Ovary (tissue), 9 donors: ENCODE data around the gene SCYGR4. TPM values are rescaled to one million over a fixed set of nuclear protein-coding genes. Genes with fewer than 3 reads are reported as not detected.

Experiments used
- DNase-seq, 5 donors: peaks; one replicate each; pipeline ENCODE4 v3.0.0-alpha.2; 2019 to 2020
- H3K27ac ChIP-seq, 2 donors: fragments of 200-600 bp; one replicate each; pipeline versions ENCODE4 v1.5.1 to v1.8.0; 2019 to 2022
- H3K27me3 ChIP-seq: fragments of 200-600 bp; one replicate; pipeline ENCODE4 v1.8.0; 2022
- H3K36me3 ChIP-seq: fragments of 200-600 bp; sonication (generic); one replicate; pipeline ENCODE4 v1.5.1; 2019
- H3K4me1 ChIP-seq: one replicate; pipeline ENCODE4 v1.8.1; 2013; ENCODE audit warnings: mild to moderate bottlenecking, moderate library complexity; ENCODE audit not compliant: insufficient read depth
- H3K4me3 ChIP-seq: fragments of 200-600 bp; sonication (generic); one replicate; pipeline ENCODE4 v1.5.1; 2017
- H3K9me3 ChIP-seq, 2 donors: fragments of 200-600 bp in 1 of 2; sonication (generic) in 1 of 2; one replicate each; pipeline versions ENCODE4 v1.5.1 to v1.8.1; 2013 to 2019; ENCODE audit warnings: mild to moderate bottlenecking in 1 of 2, moderate library complexity in 1 of 2
- EP300 ChIP-seq: sonication (generic); formaldehyde crosslinking; IDR thresholded peaks from one replicate; pipeline ENCODE4 v1.6.1; 2017; ENCODE audit warnings: antibody characterized with exemption
- POLR2A ChIP-seq: fragments of 450-650 bp; IDR thresholded peaks from one replicate; pipeline ENCODE4 v1.6.1; 2017; ENCODE audit warnings: antibody characterized with exemption, mild to moderate bottlenecking, moderate library complexity
- WGBS, 3 donors: extraction: QIAGEN DNeasy Blood & Tissue Kit in 1 of 3; methylation state at CpG; one replicate each; pipeline versions ENCODE4 v1.1.5 to v1.1.7; 2013 to 2017; 5-methylcytosine and 5-hydroxymethylcytosine counted together
- intact Hi-C, 4 donors: fragments of 100-400 bp; cut with DNase I; formaldehyde crosslinking; loops; one replicate each; pipeline versions ENCODE4 v1.11.0 to v1.15.1; 2022 to 2023
- polyA plus RNA-seq, 2 donors: library from polyadenylated mRNA; stranded (reverse); fragments of 200-250 nt in 1 of 2; fragments of 350-450 nt in 1 of 2; fragmentation: Illumina TruSeq in 1 of 2; extraction: RNeasy Lipid Tissue Mini Kit (QIAGEN cat#74804) in 1 of 2; gene quantifications; one replicate each; pipeline ENCODE4 v1.2.3, GENCODE V29; 2013 to 2014
- total RNA-seq, 7 donors: library from RNA; depleted of rRNA in 2 of 7; stranded (reverse); fragments of >200 nt in 2 of 7; fragmentation: NEBNext Ultra II Directional in 3 of 7; extraction: Animal tissue kit (Norgen Biotek cat#: 25700) in 3 of 7; gene quantifications; one replicate each; pipeline versions ENCODE4 v1.1.0 to v1.2.4, GENCODE V29; 2016 to 2023
- TF ChIP-seq, protein P1 (sequence below), 3 donors: fragments of 450-650 bp in 2 of 3; fragments of 200-600 bp in 1 of 3; IDR thresholded peaks; one replicate each; pipeline versions ENCODE4 v1.5.1 to v1.8.0; 2016 to 2022; ENCODE audit warnings: antibody characterized with exemption in 3 of 3, mild to moderate bottlenecking in 1 of 3
- donor health status: DM: no; HTN: no; CAD: no; lungs with moderate emphysema.
- donor health status: DM: no; HTN: no; CAD: no.
- donor health status: Bipolar disorder and iron deficiency.
- donor health status: DM: yes; HTN: yes; CAD: no.
- donor health status: DM: no; HTN: no; CAD: no.
- donor health status: DM: yes; HTN: yes; CAD: no.

The SCYGR4 gene
- total and polyA plus RNA-seq, 9 donors: not detected

DNA sequence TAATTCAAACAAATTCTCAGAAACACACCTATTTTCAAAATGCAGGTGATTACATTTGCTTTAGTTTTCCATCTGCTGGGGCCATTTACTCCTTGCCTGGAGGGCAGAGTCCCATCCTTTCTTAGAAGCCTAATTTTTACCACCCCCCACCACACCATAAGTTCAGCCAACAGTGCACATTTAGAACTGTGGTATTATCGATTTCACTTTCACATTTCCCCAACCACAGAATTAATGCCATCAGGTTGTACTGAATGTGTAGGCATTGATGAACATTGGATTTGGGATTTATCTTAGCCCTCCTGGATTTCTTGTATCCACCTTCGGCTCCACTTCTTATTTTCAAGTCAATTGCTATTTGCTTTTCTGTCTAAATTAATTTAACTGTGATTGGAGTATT lies 7.2 kb upstream of the SCYGR4 start:
- Histone ChIP-seq H3K4me1 (no peaks in the 10 kb centered on the region), H3K27me3 (no peaks in the 10 kb centered on the region), H3K4me3 (no peak overlapping the region), H3K9me3 (no peaks in the 10 kb centered on the region), H3K36me3 (no peaks in the 10 kb centered on the region), H3K27ac (no peak overlapping the region)
- WGBS, 3 donors: 85 to 91% (median 86%) methylated on average over 2 of the region's 2 CpGs
- no peak for TF ChIP-seq POLR2A
- TF ChIP-seq, protein P1, sequence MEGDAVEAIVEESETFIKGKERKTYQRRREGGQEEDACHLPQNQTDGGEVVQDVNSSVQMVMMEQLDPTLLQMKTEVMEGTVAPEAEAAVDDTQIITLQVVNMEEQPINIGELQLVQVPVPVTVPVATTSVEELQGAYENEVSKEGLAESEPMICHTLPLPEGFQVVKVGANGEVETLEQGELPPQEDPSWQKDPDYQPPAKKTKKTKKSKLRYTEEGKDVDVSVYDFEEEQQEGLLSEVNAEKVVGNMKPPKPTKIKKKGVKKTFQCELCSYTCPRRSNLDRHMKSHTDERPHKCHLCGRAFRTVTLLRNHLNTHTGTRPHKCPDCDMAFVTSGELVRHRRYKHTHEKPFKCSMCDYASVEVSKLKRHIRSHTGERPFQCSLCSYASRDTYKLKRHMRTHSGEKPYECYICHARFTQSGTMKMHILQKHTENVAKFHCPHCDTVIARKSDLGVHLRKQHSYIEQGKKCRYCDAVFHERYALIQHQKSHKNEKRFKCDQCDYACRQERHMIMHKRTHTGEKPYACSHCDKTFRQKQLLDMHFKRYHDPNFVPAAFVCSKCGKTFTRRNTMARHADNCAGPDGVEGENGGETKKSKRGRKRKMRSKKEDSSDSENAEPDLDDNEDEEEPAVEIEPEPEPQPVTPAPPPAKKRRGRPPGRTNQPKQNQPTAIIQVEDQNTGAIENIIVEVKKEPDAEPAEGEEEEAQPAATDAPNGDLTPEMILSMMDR (IDR thresholded peaks at IDR 0.05): no peak
- no peak for TF ChIP-seq EP300
- intact Hi-C loops: no loop called here
- no peak for DNase-seq

DNA sequence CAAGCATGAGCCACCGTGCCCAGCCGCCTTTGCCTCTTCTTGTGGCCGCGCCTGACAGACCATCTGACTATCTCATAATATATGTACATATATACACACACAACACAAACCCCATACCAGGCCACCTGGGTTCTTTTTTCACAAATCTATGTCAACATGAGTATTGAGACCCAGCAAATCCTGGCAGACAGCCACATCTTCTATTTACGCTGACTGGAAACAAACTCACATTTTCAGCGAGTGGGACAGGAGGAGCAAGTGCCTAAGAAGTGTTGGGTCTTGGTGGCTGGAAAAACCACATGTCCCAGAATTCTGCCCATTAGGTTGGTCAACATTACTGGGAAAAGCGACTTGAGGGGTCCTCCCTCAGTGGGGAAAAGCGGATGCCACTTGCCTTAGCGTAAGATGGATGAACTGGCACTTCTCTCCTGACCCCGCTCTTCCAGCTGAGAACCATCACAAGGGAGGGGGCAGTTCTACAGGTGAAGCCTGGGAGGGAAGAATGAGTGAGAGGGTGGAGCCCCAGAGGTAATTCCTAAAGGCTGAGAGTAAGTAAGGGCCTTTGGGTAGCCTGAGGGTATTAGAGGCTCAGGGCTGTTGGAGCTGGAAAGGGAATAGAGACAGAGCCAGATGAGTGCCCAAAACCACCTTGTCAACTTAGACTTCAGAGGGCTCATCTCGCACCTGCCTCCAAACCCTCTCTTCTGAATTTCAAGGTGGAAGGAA lies 4.6 kb upstream of the SCYGR4 start:
- Histone ChIP-seq H3K9me3 (no peaks in the 10 kb centered on the region), H3K27ac (no peak overlapping the region), H3K4me3 (no peak overlapping the region), H3K36me3 (no peaks in the 10 kb centered on the region), H3K4me1 (peaks cover 5% of the 10 kb centered on the region), H3K27me3 (no peaks in the 10 kb centered on the region)
- DNase-seq: no peak
- 84 to 91% (median 88%) methylated on average over 11 of the region's 11 CpGs for WGBS, 3 donors
- no peak for TF ChIP-seq EP300
- TF ChIP-seq POLR2A: no peak
- TF ChIP-seq, protein P1 (IDR thresholded peaks at IDR 0.05): no peak
- intact Hi-C loops: no loop called here

DNA sequence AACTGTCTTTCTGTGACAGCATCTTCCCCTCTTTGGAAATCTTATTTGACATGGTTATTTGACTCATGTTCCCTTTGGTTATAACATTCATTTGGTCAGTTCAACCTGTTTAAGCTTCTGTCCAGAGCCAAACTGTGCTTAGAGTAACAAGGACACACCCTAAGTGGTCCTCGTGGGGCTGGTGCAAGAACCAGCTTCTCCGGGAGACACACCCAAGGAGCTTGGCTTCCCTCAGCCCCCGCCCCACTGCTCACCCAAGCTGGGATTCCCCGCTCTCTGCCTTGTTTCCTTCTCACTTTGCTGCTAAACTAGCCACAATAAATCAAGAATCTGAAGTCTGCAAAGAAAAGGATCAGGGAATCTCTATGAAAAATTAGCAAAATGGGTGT lies 4.0 kb upstream of the SCYGR4 start:
- Histone ChIP-seq H3K36me3 (no peaks in the 10 kb centered on the region), H3K4me3 (no peak overlapping the region), H3K27ac (no peak overlapping the region), H3K9me3 (no peaks in the 10 kb centered on the region), H3K4me1 (peaks cover 5% of the 10 kb centered on the region), H3K27me3 (no peaks in the 10 kb centered on the region)
- intact Hi-C loops: no loop called here
- no peak for DNase-seq
- WGBS, 3 donors: 75 to 89% (median 87%) methylated on average over 4 of the region's 4 CpGs
- TF ChIP-seq EP300 (no peak), POLR2A (no peak)
- TF ChIP-seq, protein P1 (IDR thresholded peaks at IDR 0.05): no peak

DNA sequence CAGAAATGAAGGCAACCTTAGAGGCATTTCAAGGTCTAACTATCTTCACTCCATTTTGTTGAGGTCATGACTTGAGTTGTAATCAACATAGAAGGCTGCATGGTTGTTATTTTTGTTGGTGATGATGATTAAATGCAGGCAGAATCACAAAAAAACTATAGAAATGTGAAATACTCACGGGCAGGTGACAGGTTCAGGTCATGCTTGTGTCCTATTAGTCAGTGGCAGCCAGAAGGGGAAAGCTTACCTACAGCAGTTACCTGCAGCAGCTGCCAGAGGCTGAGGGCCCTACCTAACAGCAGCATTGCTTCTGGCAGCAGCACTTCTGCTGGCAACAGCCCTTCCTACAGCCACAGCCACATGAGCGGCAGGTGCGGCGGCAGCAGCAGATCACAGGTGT lies 3.1 kb upstream of the SCYGR4 start:
- TF ChIP-seq, protein P1 (IDR thresholded peaks at IDR 0.05): no peak
- TF ChIP-seq EP300 (no peak), POLR2A (no peak)
- 88 to 94% (median 93%) methylated on average over 2 to 4 of the region's 4 CpGs for WGBS, 3 donors
- Histone ChIP-seq H3K9me3 (no peaks in the 10 kb centered on the region), H3K4me1 (peaks cover 5% of the 10 kb centered on the region), H3K36me3 (no peaks in the 10 kb centered on the region), H3K27ac (no peak overlapping the region), H3K4me3 (no peak overlapping the region), H3K27me3 (no peaks in the 10 kb centered on the region)
- no peak for DNase-seq
- intact Hi-C loops: no loop called here
